AG20443 (cell line): ENCODE results near the gene PRDM16.

Source experiments
- DNase-seq: peaks from one replicate; pipeline ENCODE4 v3.0.0; 2012; ENCODE audit warnings: low spot score, mixed read lengths

PRDM16 gene

DNA sequence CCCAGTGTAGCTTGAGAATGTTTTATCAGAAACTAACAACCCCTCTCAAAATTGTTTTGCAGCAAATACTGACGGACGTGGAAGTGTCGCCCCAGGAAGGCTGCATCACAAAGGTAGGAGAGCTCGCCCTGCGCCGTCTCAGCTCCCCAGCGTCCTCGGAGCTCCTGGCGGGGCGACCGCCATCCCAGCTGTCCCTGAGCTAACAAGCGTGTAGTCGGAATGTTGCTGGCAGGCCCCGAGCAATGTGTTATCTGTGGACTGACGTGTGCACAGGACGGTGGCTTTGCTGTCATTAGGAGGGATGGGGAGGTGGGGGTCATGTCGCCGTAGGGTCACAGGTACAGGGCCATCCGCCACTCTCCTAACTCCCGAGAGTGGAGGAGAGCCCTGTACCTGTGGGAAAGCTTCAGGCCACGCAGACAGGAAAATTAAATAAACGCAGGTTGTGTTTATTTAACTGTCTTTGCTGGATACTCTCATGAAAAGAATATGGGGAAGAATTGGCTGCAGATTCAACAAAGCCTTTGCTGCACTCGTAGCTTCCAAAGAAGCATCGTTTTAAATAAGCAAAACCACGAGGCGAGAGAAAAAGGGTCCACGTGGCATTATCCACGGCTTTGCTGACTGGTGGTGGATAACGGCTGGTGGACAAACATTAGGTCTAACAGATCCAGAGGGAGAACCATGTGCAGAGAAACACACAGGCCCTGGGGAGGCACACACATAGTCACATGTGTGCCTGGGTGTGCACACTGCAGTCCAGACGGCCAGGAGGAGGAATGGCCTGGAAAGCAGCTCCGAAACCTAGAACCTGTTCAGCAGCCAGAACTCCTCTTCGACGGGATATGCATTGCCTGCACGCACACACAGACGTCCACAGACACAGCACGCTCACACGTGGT, 175.3 kb downstream of the PRDM16 start:
- DNase-seq = no peak

DNA sequence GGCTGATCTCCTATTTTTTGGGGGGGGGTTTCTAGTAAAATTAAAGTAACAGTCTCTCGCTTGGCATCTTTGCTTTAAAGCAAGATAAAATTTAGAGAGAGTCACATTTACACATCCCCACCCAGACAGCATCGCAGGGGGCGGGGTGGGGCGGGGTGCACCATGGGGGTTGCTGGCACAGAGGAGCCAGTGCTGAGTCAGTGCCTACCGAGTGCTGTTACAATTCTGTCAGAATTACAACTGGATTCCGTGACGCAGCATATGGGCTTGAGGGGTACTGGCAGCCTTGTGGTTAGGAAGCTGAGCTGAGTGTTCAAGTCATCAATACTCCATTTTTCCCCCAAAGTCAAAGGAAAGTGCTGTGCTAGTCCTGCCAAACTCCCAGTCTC, 175.9 kb downstream of the PRDM16 start:
- DNase-seq = peak; percentile 24

GRCh38 chr1:3245344-3245743, 176.3 kb downstream of the PRDM16 start:
- DNase-seq = no peak

DNA sequence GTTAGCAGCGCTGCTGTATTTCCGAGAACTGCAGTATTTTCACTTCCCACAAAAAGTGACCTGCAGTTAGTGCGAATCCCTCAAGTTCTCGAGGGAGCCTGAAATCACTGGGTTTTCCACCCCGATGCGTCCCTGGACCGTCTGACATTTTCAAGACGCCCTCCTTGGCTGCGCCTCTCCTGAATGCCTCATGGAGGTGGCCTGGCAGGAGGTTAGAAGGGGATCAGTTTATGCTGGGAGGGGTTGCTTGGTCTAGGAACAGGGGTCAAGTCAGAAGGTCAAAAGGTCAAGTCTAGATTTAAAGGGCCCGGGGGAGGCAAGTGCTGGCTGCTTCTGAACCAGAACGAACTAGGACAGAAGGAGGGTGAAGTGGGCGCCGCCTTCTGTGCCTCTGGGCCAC, 176.8 kb downstream of the PRDM16 start:
- no peak for DNase-seq

- DNase-seq = no peak
These were observed 177.2 kb downstream of the PRDM16 start for GRCh38 chr1:3246251-3246650.

- DNase-seq = no peak
These were observed 178.6 kb downstream of the PRDM16 start for GRCh38 chr1:3247521-3248121.

DNA sequence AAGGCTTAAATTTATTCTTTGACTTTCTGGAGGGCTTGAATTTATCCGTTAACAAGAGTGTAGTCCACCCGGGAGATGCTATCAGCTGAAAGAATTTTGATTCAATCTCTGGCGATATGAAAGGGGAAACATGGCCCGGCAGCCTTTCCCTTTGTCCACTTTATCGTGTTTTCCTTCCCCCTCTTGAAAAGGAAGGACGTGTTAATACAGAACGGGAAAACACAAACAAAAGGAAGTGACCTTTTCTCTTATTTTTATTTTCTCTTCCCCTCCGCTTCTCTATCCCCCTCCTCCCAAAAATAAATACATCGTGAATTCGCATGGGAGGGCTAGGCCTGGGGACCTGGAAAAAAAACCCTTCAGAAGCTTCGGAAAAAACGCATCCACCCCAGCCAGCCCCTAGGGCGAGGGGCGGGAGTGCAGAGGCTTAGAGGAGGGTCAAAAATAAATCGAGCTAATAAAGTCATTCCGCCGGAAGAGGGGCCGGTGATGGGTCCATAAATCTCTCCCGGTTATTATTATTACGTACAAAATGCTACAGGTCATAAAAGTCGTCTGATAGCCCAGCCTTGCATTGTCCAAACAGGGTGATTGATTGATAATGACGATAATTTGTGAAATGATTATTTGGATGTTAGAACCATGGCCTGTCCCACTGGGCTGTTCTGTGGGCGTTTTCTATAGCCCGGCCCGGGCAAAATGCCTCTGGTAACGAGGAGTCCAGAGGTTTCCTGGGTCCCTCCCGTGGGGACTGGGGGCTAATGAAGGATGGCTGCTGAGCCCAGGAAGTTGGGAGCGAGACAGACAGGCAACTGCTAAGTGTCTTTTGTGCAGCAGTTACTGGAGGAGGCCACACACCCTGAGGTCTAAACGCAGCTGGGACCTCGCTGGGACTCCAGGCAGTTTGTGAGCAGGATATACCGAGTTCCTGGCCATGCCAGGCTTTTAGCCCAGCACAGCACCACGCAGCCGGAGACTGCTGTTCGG, 179.4 kb downstream of the PRDM16 start:
- no peak for DNase-seq

- DNase-seq = no peak
These were observed 180.2 kb downstream of the PRDM16 start for GRCh38 chr1:3249231-3249630.

DNA sequence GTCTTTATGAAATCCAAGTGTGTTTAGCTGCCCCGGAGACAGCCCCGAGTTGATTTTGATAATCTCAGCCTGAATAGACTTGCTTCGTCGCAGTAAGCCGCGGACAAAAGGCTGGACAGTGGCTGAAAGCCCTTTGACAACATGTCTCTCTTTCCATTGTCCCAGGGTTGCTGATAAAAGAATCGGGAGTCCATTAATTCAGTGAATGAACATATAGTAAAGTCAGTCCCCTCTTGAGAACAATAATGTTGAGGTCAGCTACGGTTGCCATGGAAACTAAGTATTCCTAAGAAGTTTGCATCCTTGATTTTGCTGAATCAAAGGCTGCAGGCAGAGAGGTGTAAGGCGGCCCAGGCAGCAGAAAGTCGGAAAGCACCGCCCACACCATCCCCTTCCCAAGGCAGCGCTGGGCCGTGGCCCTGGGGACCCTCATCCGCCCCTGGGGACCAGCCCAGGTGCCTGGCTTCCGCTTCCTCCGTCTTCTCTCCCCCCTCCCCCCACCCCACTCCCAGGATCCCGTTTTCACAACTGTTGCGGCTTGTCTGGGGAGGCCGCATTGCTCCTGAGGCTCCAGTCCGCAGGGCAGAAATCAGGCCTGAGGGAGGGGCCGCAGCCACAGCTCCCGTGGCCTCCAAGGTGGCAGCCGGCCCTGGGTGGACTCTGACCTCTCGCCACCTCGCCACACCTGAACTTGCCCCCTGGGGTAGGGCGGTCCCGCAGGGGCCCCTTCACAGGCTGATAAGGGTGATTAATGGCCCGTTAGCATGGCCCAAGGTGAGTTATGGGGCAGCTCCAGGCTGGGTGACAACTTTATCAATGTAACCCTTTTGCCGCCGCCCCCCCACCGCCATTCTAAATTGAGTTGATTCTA, 180.9 kb downstream of the PRDM16 start:
- no peak for DNase-seq

DNA sequence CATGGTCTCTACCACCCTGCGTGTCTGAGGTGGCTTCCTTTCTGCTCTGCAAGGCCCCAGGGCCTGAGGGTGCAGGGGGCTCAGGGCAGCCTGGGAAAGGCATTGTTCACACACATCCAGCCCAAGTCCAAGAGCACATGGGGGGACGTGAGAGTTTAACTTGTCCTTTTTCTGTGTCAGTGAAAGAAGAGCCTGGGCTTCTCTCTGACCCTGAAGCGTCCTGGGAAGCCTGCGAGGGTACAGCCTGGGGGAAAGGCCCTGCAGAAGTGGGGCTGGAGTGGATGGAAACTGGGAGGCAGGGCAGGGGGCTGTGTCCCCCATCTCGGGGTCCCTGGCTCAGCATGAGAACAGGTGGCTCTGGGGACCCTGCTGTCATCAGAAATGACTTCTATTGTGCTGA, 181.6 kb downstream of the PRDM16 start:
- no peak for DNase-seq

GRCh38 chr1:3251099-3251806, 182.2 kb downstream of the PRDM16 start:
- no peak for DNase-seq

DNA sequence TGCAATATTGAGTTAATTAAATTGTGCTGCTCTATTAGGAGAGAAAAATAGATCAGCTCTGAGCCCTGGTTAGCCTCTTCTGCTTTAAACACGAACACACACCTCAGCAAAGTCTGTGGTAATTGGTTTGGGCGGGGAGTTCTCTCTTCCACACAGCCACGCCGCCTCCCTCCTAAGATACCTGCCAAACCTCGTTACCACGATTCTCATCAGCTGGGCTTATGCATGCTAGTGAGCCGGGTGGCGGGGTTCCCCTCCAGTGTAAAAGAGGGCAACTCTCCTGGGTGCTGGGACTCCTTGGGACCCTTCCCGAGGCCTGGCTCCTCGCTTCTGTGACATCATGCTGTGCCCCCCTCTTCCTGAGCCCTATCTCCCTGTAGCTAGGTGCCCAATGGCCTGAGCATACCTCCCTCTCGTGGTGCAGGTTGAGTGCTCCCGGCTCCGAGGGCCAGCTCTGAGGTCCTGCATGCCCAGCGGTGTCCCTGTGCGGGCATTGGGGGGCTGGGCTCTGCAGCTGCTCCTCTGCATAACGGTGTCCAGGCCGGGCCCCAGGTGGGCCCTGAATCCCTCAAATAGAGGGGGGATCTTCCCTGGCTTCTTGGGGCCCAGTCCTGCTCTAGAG, 182.9 kb downstream of the PRDM16 start:
- DNase-seq = no peak

DNA sequence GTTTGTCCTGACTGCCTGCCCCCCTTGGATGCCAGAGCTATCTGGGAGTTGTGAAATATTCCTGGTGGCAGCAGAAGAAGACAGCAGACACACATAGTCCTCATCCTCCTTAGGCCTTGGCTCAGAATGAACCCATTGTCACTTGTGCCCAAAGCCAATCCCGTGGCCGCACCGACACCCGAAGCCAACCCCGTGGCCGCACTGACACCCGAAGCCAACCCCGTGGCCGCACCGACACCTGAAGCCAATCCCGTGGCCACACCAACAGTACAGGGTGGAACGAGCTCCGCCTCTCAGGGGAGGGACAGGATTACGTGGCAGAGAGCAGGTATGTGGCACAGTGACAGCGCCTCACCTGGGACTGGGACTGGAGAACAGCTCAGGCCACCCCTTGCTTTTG, 186.7 kb downstream of the PRDM16 start:
- no peak for DNase-seq

DNA sequence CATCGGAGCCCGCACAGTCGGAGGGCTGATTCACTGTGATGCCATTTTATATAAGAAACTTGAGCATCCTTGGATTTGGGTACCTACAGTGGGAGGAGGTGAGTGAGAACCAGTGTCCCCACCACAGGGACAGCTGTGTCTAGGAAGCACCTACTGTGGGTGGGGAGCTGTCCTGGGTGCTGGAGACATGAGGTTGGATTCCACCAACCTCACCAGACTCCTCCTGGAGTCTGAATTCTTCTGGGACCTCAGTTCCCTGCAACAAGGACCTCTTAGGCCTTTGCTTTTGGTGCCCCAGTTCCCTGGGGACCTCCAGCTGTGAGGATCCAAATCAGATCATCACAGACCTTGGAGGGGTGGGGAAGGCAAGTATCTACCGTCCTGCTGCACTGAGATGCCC, 188.8 kb downstream of the PRDM16 start:
- DNase-seq = no peak

DNA sequence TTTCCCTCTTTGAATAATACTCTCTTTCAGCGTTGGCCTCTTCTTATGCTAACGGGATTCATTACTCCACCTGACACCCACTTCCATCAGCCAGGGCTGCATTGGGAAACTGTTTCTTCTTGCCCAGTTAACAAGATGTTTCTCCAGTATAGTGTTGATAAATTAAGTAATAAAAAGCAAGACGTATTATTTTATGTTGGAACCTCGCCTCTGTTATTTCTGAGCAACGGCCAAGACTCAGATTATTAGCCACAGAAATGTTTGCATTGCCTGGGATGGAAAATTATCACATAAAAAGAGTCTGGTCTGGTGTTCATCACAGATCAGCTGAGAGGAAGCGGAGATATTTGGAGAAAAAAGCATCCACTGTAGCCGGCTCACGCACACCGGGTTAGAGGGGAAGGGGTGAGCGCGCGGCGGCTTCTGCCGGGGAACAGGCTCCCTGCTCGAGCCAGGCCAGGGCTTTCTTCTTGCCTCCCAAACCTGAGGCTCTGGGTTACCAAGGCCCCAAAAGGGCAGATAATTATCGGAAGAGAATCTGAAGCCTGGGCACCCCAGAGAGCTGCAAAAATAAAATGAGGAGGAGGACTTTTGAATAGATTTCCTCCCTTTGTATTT, 189.5 kb downstream of the PRDM16 start:
- DNase-seq = no peak

DNA sequence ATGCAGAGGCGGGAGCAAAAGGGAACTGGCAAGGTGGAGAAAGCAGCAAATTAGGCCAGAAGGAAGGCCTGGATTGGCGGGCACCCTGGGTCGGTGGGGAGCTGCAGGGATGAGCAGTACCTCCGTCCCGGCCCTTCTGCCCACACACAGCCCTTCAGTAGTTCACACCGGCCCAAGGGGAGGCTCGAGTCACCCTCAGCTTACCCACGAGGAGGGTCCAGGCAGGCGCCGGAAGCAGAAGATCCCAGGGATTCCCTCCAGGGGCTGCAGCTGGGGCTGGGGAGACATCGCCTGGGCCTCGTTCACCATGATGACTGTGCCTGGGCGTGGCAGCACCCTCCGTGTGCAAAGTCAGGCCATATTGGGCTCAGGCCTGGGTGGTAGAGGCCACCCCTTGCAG, 190.0 kb downstream of the PRDM16 start:
- DNase-seq = no peak

DNA sequence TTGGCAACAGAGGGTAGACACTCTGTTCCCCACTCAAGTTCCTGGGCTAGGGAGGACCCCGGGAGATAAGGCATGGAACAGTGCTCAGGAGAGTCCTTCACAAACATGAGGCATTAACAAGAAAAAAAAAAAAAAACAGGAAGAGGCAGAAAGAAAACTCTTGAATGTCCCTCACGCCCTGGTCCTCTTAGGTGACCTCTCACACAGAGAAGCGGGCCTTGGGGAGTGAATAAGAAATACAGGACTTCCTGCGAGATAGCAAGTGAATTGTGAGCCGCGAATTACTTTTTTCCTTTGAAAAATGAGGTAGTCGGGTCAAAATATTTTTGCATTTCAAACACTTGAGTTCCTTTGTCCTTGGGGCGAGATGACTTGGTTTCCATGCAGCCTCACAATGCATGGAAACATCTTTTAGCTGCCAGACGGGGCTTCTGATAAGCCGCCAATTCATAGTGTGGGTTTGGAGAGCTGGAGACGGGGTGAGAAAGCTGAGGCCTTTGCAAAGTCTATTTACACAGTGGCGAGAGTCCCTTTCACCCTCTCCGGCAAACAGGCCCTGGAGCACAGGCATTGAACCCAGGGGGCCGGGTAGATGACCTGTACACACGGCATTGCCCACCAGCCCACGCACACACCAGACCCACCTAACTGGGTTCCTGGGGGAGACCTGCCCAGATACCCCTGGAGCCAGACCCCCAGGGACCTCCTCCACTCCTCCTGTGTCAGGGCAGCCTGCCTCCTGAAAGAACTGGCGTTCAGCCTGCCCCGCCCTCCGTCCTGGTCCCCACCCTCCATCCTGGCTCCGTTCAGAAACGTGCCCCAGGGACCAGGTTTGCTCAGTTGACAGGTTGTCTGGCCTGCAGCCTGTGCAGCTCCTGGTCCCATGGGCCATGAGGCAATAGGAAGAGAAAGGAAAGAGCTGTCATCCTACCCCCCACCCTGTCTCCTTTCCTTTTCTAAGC, 192.3 kb downstream of the PRDM16 start:
- no peak for DNase-seq

GRCh38 chr1:3261969-3262579, 193.1 kb downstream of the PRDM16 start:
- no peak for DNase-seq
